ENCODE data around the gene WDR87.

The WDR87 gene

DNA sequence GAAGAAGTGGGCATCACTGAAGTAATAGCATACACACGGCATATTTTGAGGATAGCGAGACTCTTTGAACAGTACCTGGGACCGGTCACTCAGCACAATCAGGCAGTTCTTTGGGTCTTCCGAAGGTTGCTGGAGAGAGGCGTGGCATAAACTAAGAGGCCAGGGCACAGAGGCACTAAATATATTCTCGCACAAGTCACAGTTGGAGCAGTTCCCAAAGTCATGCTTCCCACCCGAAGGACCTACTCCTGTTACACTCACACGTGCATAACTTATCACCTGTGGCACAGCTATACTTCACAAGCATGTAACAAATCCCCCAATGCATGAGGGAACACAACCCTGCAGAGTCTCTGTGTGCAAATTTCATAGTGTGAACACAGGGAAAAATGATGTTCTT lies 10.2 kb downstream of the WDR87 start:
- TF ChIP-seq, protein P1, sequence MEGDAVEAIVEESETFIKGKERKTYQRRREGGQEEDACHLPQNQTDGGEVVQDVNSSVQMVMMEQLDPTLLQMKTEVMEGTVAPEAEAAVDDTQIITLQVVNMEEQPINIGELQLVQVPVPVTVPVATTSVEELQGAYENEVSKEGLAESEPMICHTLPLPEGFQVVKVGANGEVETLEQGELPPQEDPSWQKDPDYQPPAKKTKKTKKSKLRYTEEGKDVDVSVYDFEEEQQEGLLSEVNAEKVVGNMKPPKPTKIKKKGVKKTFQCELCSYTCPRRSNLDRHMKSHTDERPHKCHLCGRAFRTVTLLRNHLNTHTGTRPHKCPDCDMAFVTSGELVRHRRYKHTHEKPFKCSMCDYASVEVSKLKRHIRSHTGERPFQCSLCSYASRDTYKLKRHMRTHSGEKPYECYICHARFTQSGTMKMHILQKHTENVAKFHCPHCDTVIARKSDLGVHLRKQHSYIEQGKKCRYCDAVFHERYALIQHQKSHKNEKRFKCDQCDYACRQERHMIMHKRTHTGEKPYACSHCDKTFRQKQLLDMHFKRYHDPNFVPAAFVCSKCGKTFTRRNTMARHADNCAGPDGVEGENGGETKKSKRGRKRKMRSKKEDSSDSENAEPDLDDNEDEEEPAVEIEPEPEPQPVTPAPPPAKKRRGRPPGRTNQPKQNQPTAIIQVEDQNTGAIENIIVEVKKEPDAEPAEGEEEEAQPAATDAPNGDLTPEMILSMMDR (IDR thresholded peaks at IDR 0.05; ENCODE audit: low read depth, low read length, missing control alignments), result no peak
- in situ Hi-C loops (cut with HindIII; ENCODE audit: low sequenced_read_pairs), result loop anchor here (10.0 kb wide), 1 partner anchor 359 kb away; the partner anchor contains the start of gene PPP1R14A
- no peak for DNase-seq (ENCODE audit: low read depth)
- H3K4me3 ChIP-seq (ENCODE audit: low read depth, low read length), result no peak overlapping the region

DNA sequence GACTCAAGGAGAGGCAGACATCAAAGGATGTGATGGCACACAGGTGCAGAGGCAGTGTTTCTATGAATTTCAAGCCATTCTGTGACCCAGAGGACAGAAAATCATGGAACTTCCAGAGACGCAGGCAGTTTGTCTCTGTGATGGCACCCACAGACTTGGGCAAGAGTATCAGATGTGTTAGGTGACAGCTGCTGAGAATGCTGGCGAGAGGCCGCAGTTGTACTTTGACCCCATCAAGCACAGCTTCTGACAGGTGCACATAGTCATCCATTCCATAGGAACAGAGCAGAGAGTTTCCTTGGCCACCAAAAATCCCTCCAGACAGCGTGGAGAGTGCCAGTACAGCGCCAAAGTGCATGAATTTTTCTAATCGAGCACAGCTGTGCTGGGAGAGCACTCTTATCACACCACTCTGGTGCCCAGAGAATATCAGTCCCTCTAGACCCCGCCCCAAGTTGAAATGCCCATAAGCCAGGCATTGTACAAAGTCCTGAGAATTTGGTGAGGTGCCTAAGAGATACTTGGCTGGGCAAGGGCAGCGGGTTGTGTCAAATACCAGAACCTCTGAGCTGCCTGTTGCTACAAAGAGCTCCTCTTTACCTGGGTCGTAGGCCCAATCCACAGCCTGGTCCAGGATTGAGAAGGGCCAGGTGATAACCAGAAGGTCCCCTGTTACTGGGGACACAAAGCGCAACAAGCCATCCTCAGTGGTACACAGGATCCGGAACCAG lies 12.4 kb downstream of the WDR87 start:
- DNase-seq (ENCODE audit: low read depth), result no peak
- in situ Hi-C loops (cut with HindIII; ENCODE audit: low sequenced_read_pairs), result loop anchor here (10.0 kb wide), 1 partner anchor 361 kb away; the partner anchor contains the start of gene PPP1R14A
- H3K4me3 ChIP-seq (ENCODE audit: low read depth, low read length), result no peak overlapping the region
- TF ChIP-seq, protein P1 (IDR thresholded peaks at IDR 0.05; ENCODE audit: low read depth, low read length, missing control alignments), result no peak

DNA sequence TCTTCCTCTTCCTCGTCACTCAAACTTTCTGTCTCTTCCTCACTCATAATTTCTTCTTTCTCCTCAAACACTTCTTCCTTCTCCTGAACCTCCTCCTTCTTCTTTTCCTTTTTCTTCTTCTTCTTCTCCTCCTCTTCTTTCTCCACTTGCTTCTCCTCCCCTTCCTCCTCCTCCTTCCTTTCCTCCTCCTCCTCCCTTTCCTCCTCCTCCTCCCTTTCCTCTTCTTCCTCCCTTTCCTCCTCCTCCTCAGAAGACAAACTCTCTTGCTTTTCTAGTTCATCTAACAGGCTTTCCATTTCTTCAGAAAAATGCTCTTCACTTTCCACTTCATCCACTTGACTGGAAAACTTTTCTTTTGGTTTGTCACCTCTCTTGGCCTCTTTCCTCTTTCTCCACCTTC lies 19.8 kb downstream of the WDR87 start:
- H3K4me3 ChIP-seq (ENCODE audit: low read depth, low read length), result no peak overlapping the region
- no peak for DNase-seq (ENCODE audit: low read depth)
- TF ChIP-seq, protein P1 (IDR thresholded peaks at IDR 0.05; ENCODE audit: low read depth, low read length, missing control alignments), result no peak
- in situ Hi-C loops (cut with HindIII; ENCODE audit: low sequenced_read_pairs), result no loop called here

DNA sequence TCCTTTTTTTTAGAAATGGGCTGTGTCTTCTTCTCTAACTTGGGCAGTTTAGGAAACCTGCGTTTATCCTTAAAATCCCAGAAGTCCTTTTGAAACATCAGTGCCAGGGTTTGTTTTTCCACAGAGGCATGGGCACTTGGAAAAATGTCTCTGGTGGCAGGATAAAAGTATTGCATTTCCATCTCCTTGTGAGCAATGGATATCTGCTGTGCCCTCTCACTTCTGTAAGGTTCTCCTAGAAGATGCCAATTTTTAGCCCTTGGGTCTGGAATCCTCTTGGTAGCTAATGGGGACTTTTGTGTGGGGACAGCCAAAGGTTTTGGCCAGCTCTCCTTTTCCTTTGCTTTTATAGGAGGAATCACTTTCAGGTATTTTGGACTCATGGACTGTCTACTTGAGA lies 21.0 kb downstream of the WDR87 start:
- TF ChIP-seq, protein P1 (IDR thresholded peaks at IDR 0.05; ENCODE audit: low read depth, low read length, missing control alignments), result no peak
- in situ Hi-C loops (cut with HindIII; ENCODE audit: low sequenced_read_pairs), result no loop called here
- no peak for DNase-seq (ENCODE audit: low read depth)
- H3K4me3 ChIP-seq (ENCODE audit: low read depth, low read length), result no peak overlapping the region

DNA sequence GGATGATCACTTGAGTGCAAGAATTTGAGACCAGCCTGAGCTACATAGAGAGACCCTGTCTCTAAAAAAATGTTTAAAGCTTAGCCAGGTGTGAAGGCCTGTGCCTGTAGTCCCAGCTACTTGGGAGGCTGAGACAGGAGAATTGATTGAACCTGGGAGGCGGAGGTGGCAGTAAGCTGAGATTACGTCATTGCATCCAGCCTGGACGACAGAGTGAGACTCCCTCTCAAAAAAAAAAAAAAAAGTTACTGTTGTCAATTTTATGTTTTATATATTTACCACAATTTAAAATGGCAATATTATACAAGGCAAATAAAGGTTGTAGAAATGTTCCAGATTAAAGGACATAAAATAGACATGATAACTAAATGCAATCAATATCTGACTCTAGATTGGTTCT lies 29.2 kb downstream of the WDR87 start:
- TF ChIP-seq, protein P1 (IDR thresholded peaks at IDR 0.05; ENCODE audit: low read depth, low read length, missing control alignments), result no peak
- no peak overlapping the region for H3K4me3 ChIP-seq (ENCODE audit: low read depth, low read length)
- in situ Hi-C loops (cut with HindIII; ENCODE audit: low sequenced_read_pairs), result no loop called here
- no peak for DNase-seq (ENCODE audit: low read depth)

DNA sequence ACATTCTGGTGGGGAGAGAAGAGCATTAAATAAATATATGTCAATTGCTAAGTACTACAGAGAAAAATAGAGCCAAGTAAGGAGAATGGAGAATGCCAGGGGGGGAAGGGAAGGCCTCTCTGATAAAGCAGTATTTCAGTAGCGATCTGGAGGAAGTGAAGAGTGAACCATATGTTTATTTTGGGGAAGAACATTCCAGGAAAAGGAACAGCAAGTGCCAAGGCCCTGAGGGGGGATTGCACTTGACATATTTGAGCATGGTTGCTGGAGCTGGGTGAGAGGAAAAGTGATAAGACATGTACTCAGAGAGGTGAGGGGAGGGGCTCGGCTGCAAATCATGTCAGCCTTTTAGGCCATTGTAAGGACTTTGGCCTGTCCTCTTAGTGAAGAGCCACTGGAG lies 30.4 kb downstream of the WDR87 start:
- TF ChIP-seq, protein P1 (IDR thresholded peaks at IDR 0.05; ENCODE audit: low read depth, low read length, missing control alignments), result no peak

More for the DNA sequence above, 30.4 kb downstream of the WDR87 start:
- H3K4me3 ChIP-seq (ENCODE audit: low read depth, low read length), result no peak overlapping the region
- in situ Hi-C loops (cut with HindIII; ENCODE audit: low sequenced_read_pairs), result no loop called here
- DNase-seq (ENCODE audit: low read depth), result no peak
